GM18507 (cell line): Measurements from ENCODE around the gene TMOD2.

Source experiments
- DNase-seq: peaks from one replicate; pipeline ENCODE4 v3.0.0; 2011; ENCODE audit warnings: low read depth; ENCODE audit not compliant: insufficient read length; ENCODE audit errors: extremely low spot score
- FAIRE-seq: peaks from 2 replicates; lab custom pipeline; 2011; peaks lifted over from hg19 to GRCh38; lab: Jason Lieb, UNC

Gene TMOD2

GRCh38 chr15:51750792-51751696 lies at the start of gene TMOD2:
Gene TMOD2 (plus strand): TSS chr15:51751597. CDS start chr15:51766442, 14,845 bp downstream.
- DNase-seq (no peak), FAIRE-seq (peak; percentile 55)

GRCh38 chr15:51702710-51703109 lies 48.7 kb upstream of the TMOD2 start:
- FAIRE-seq (no peak), DNase-seq (no peak)

GRCh38 chr15:51706291-51706690 lies 45.1 kb upstream of the TMOD2 start:
- no peak for DNase-seq

GRCh38 chr15:51706926-51707608 lies 44.3 kb upstream of the TMOD2 start:
- FAIRE-seq = no peak
- DNase-seq = no peak

More at GRCh38 chr15:51706291-51706690, 45.1 kb upstream of the TMOD2 start:
- FAIRE-seq = no peak

- FAIRE-seq (no peak), DNase-seq (no peak)
Observed at GRCh38 chr15:51708013-51708412, 43.4 kb upstream of the TMOD2 start.

GRCh38 chr15:51709031-51709430 lies 42.4 kb upstream of the TMOD2 start:
- no peak for FAIRE-seq

GRCh38 chr15:51714162-51714561 lies 37.2 kb upstream of the TMOD2 start:
- FAIRE-seq = no peak
- DNase-seq = no peak

More at GRCh38 chr15:51709031-51709430, 42.4 kb upstream of the TMOD2 start:
- DNase-seq = no peak

- DNase-seq (no peak), FAIRE-seq (no peak)
Observed at GRCh38 chr15:51714911-51715310, 36.5 kb upstream of the TMOD2 start.

GRCh38 chr15:51718219-51718618 lies 33.2 kb upstream of the TMOD2 start:
- FAIRE-seq = no peak
- DNase-seq = no peak

- FAIRE-seq (no peak), DNase-seq (no peak)
Observed at GRCh38 chr15:51718746-51719145, 32.7 kb upstream of the TMOD2 start.

GRCh38 chr15:51720201-51720995 lies 31.0 kb upstream of the TMOD2 start:
- DNase-seq (no peak), FAIRE-seq (no peak)

- no peak for FAIRE-seq
- DNase-seq = no peak
Observed at GRCh38 chr15:51721199-51721960, 30.0 kb upstream of the TMOD2 start.

- DNase-seq (no peak), FAIRE-seq (no peak)
Observed at GRCh38 chr15:51724199-51724598, 27.2 kb upstream of the TMOD2 start.

- FAIRE-seq (no peak), DNase-seq (no peak)
Observed at GRCh38 chr15:51724673-51725072, 26.7 kb upstream of the TMOD2 start.

GRCh38 chr15:51726302-51727073 lies 24.9 kb upstream of the TMOD2 start:
- DNase-seq = no peak
- FAIRE-seq = peak; percentile 90

- no peak for DNase-seq
- FAIRE-seq = peak; percentile 21
Observed at GRCh38 chr15:51727141-51727897, 24.1 kb upstream of the TMOD2 start.

GRCh38 chr15:51731549-51732267 lies 19.7 kb upstream of the TMOD2 start:
- DNase-seq (no peak), FAIRE-seq (peak; percentile 95)
